NCI-H345 (cell line): ENCODE results near the gene S100A6.
"Not testable (repeated sequence)": the region's sequence is repeated elsewhere in the genome, so short reads cannot be mapped to it uniquely, and the experiment has no call there.

ENCODE experiments used
- DNase-seq: peaks from one replicate; lab custom pipeline; 2025; lab: John Stamatoyannopoulos, UW

The S100A6 gene

GRCh38 chr1:153535242-153536011 lies at the start of gene S100A6:
Gene S100A6 (minus strand): TSS chr1:153535991. CDS start chr1:153535339, 652 bp downstream.
- peak; percentile 47 for DNase-seq

GRCh38 chr1:153585006-153585405 lies 49.2 kb upstream of the S100A6 start:
- no peak for DNase-seq

- DNase-seq: no peak
Observed at GRCh38 chr1:153583976-153584375, 48.2 kb upstream of the S100A6 start.

GRCh38 chr1:153583514-153583913 lies 47.7 kb upstream of the S100A6 start:
- DNase-seq: not testable (repeated sequence)

- not testable (repeated sequence) for DNase-seq
Observed at GRCh38 chr1:153582836-153583235, 47.0 kb upstream of the S100A6 start.

GRCh38 chr1:153578936-153579335 lies 43.1 kb upstream of the S100A6 start:
- no peak for DNase-seq

GRCh38 chr1:153578490-153578889 lies 42.7 kb upstream of the S100A6 start:
- DNase-seq: no peak

- no peak for DNase-seq
Observed at GRCh38 chr1:153577624-153578051, 41.8 kb upstream of the S100A6 start.

GRCh38 chr1:153577138-153577537 lies 41.3 kb upstream of the S100A6 start:
- no peak for DNase-seq

- DNase-seq: not testable (repeated sequence)
Observed at GRCh38 chr1:153575497-153575896, 39.7 kb upstream of the S100A6 start.

GRCh38 chr1:153575081-153575491 lies 39.3 kb upstream of the S100A6 start:
- not testable (repeated sequence) for DNase-seq

- DNase-seq: no peak
Observed at GRCh38 chr1:153573351-153573750, 37.6 kb upstream of the S100A6 start.

- peak; percentile 64 for DNase-seq
Observed at GRCh38 chr1:153572569-153573015, 36.8 kb upstream of the S100A6 start.

GRCh38 chr1:153571706-153572105 lies 35.9 kb upstream of the S100A6 start:
- no peak for DNase-seq

- DNase-seq: no peak
Observed at GRCh38 chr1:153570874-153571273, 35.1 kb upstream of the S100A6 start.

- DNase-seq: no peak
Observed at GRCh38 chr1:153569465-153569864, 33.7 kb upstream of the S100A6 start.

GRCh38 chr1:153568367-153569099 lies 32.7 kb upstream of the S100A6 start:
- DNase-seq: peak; percentile 96

- peak; percentile 28 for DNase-seq
Observed at GRCh38 chr1:153567621-153568366, 32.0 kb upstream of the S100A6 start.

GRCh38 chr1:153566414-153567371 lies 30.9 kb upstream of the S100A6 start:
- DNase-seq: peak; percentile 93

GRCh38 chr1:153565529-153566374 lies 30.0 kb upstream of the S100A6 start, which contains the start of gene S100A2:
Gene S100A2 (minus strand): TSS chr1:153565844. CDS start chr1:153563877, 1,967 bp downstream.
- peak; percentile 97 for DNase-seq
